ACHN (cell line): ENCODE measurements around the gene ONECUT3.
"Not testable (repeated sequence)": the region's sequence is repeated elsewhere in the genome, so short reads cannot be mapped to it uniquely, and the experiment has no call there.

Experiments
- DNase-seq: peaks from one replicate; pipeline ENCODE4 v3.0.0-alpha.2; 2015
- in situ Hi-C: cut with HindIII; loops from 2 replicates; pipeline ENCODE4 v1.10.0; 2017; ENCODE audit warnings: low sequenced_read_pairs, low pct_ligation_motif_present, low pct_unique_long_range_greater_than_20kb

Gene ONECUT3

DNA sequence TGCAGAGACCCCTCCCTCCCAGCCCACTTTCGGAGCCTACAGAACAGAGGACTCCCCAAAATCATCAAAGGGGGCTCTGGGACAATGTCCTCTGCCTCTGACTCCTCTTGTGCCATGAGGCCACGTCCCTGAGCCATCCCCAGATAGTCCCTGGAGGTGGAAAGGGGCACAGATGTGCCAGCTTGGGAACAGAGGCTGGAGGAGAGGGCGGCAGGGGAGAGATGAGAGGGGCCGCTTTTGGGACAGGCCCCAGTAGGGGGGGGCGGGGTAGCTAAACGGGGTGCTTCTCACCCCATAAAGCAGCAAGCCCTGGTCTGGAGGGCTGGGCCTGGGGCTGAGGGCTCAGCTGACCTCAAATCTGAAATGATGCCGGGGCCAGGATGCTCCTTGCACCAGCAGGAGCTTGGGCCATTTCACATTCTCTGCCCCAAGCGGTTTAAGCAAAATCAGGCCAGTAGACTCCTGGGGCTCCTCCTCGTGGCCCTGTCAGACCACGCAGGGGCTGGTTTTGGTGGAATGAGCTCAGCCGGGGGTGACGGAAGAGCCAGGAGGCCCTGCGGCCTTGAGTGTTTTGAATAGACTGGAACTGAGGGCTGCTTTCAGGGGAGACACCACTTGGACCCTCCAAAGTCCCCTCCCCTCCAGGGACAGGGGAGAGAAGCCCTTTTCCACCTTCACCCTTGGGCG is 27.1 kb downstream of the ONECUT3 start:
- DNase-seq, result no peak
- in situ Hi-C loops, result no loop called here

DNA sequence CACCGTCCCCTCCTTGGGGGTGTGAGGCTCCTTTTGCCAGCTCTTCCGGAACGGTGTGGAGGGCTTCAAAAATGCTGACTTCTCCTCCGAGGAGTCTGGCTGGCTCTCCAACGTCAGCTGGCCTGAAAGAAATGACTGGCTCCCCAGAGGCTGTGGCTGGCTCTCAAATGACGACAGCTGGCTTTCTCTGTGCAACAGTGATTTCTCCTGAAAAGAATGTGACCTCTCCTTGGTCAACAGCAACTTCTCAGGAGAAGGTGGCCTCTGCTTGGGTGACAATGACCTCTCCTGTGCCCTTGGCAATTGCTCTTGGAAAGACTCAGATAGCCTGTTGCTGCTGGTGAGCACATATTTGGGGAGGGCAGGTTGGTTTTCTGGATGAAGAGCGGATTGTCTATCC is 29.2 kb downstream of the ONECUT3 start:
- in situ Hi-C loops, result no loop called here
- no peak for DNase-seq

DNA sequence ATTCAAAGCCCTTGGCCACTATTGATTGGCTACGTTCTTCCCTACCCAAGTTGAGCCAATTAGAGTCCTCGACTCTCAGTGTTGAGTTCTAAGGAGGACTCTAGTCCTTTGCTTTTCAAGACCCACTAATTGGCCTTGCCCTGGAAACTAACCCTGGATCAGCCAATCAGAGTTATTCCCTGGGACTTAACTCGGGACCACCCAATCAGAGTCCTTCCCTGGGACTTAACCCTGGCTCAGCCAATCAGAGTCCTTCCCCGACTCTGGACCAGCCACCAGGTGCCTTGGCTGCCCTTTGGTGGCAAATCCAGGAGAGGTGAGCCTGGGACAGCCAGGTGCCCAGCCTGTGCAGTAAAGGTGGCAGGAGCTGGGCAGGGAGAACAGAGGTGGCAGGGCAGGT is 30.0 kb downstream of the ONECUT3 start:
- in situ Hi-C loops, result no loop called here
- no peak for DNase-seq

- in situ Hi-C loops, result no loop called here
- no peak for DNase-seq
Measured at GRCh38 chr19:1783874-1784273, 30.6 kb downstream of the ONECUT3 start.

DNA sequence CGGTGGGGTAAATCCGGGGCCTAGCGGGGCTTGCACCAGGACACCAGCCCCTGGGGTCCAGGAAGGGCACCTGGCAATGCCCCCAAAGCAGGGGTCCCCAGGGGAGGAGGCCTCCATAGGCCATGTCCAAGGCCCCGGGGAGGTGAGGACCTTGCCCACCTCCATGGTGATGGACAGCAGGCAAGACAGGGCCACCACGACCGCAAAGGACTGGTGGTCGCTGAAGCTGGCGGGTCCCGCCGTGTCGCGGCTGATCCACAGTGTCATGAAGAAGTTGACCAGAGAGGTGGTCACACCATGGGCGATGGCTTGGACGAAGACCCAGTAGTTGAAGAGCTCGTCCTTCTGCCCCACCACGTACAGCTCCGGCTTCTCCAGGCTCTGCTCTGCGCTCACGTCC is 32.0 kb downstream of the ONECUT3 start:
- DNase-seq, result no peak
- in situ Hi-C loops, result no loop called here

GRCh38 chr19:1786668-1787067 is 33.4 kb downstream of the ONECUT3 start:
- in situ Hi-C loops, result no loop called here
- DNase-seq, result no peak

- in situ Hi-C loops, result no loop called here
- DNase-seq, result no peak
Measured at GRCh38 chr19:1787116-1787515, 33.8 kb downstream of the ONECUT3 start.

- DNase-seq, result no peak
- in situ Hi-C loops, result no loop called here
Measured at GRCh38 chr19:1789261-1790041, 36.1 kb downstream of the ONECUT3 start.

DNA sequence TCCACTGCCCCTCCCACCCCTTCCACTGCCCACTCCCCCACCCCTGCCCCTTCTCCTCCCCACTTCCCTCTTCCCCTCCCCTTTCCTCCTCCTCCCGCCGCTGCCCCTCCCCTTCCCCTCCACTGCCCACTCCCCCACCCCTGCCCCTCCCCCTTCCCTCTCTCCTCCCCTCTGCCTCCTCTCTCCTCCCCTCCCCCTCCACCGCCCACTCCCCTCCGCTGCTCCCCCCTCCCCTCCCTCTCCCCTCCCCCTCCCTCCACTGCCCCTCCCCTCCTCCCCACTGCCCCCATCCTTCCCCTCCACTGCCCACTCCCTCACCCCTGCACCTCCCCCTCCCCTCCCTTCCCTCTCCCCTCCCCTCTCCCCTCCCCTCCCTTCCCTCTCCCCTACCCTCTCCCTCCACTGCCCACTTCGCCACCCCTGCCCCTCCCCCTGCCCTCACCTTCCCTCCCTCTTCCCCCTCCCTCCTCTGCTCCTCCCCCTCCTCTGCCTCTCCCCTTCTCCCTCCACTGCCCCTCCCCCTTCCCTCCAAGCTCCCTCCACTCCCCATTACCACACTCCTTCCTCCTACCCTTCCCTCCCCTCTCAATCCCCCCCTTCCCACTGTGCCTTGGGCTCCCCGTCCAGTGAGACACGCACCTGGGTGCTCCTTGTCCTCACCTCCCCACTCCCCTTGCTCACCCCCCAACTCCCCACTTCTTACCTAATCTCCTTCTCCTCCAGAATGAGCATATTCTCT is 36.9 kb downstream of the ONECUT3 start:
- DNase-seq, result no peak
- in situ Hi-C loops, result no loop called here

DNA sequence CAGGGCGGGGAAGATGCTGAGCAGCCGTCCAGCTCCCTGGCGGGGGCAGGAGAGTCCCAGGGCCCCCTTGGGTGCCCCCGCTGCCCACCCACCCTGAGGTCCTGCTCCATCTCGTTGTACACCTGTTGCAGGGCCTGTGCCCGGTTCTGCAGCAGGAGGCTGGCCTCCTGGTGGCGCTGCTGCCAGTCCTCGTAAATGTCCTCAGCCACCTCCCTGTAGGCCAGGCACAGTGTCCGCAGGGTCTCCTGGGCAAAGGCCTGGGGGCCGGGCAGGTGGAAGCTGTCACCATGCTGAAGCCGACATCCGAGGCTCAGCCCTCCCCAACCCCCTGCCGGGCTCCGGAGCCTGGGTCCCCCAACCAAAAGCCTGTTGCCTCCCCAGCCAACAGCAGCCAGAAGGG is 38.6 kb downstream of the ONECUT3 start:
- DNase-seq, result no peak
- in situ Hi-C loops, result no loop called here

GRCh38 chr19:1794424-1795172 is 41.3 kb downstream of the ONECUT3 start:
- in situ Hi-C loops, result no loop called here
- no peak for DNase-seq

- in situ Hi-C loops, result no loop called here
- DNase-seq, result no peak
Measured at GRCh38 chr19:1796395-1797142, 43.3 kb downstream of the ONECUT3 start.

DNA sequence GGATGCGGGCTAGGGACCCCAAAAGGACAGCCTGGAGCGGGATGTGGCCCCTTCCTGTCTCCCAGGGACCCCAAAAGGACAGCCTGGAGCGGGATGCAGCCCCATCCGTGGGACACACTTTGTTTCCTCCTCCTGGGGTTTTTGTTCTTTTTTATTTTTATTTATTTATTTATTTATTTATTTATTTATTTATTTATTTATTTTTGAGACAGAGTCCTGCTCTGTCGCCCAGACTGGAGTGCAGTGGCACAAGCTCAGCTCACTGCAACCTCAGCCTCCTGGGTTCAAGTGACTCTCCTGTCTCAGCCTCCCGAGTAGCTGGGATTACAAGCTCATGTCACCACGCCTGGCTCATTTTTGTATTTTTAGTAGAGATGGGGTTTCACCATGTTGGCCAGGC is 44.0 kb downstream of the ONECUT3 start:
- DNase-seq, in situ Hi-C loops: not testable (repeated sequence)

- in situ Hi-C loops, result no loop called here
Measured at GRCh38 chr19:1799695-1800342, 46.5 kb downstream of the ONECUT3 start.

GRCh38 chr19:1804858-1805257 is 51.6 kb downstream of the ONECUT3 start:
- in situ Hi-C loops, result no loop called here
- DNase-seq, result no peak

More at GRCh38 chr19:1799695-1800342, 46.5 kb downstream of the ONECUT3 start:
- DNase-seq, result no peak

GRCh38 chr19:1805401-1806183 is 52.3 kb downstream of the ONECUT3 start:
- in situ Hi-C loops, result no loop called here
- no peak for DNase-seq
